Activated CD8-positive, alpha-beta T cell treated with anti-CD3 and anti-CD28 coated beads for 36 hours (primary cell): ENCODE results near the gene SPOPL. TPM values are rescaled to one million over a fixed set of nuclear protein-coding genes. Genes with fewer than 3 reads are reported as not detected.

Source experiments
- ATAC-seq: fragments of 200-7000 bp; cut with Tn5 transposase; one replicate; pipeline ENCODE4 v1.10.0; 2021; ENCODE audit warnings: mild to moderate bottlenecking, moderate library complexity
- CTCF ChIA-PET: fragments of 350-600 bp; sonication (Branson Sonifier 250); formaldehyde crosslinking; loops from one replicate; lab custom pipeline; 2021; ENCODE audit warnings: antibody characterized with exemption; lab: Charles Lee
- POLR2A ChIA-PET: fragments of 350-600 bp; sonication (Branson Sonifier 250); formaldehyde crosslinking; loops from one replicate; lab custom pipeline; 2021; ENCODE audit warnings: antibody characterized with exemption; lab: Charles Lee
- DNase-seq: peaks from one replicate; pipeline ENCODE4 v3.0.0-alpha.2; 2020
- H3K27ac Mint-ChIP-seq: one replicate; pipeline ENCODE4 v1.8.0; 2021; ENCODE audit warnings: mild to moderate bottlenecking, mixed read lengths
- H3K27me3 Mint-ChIP-seq: one replicate; pipeline ENCODE4 v1.8.0; 2021; ENCODE audit warnings: mixed read lengths
- H3K36me3 Mint-ChIP-seq: one replicate; pipeline ENCODE4 v1.8.0; 2021; ENCODE audit warnings: low read depth, mixed read lengths
- H3K4me1 Mint-ChIP-seq: one replicate; pipeline ENCODE4 v1.8.0; 2021; ENCODE audit warnings: low read depth, mixed read lengths
- H3K4me3 Mint-ChIP-seq: one replicate; pipeline ENCODE4 v1.8.0; 2021; ENCODE audit warnings: mild to moderate bottlenecking, moderate library complexity, mixed read lengths
- H3K9me3 Mint-ChIP-seq: one replicate; pipeline ENCODE4 v1.8.0; 2021; ENCODE audit warnings: mixed read lengths
- CTCF ChIP-seq: fragments of 200-600 bp; IDR thresholded peaks from one replicate; pipeline ENCODE4 v1.8.0; 2022; ENCODE audit warnings: antibody characterized with exemption, mild to moderate bottlenecking
- intact Hi-C: fragments of 100-400 bp; cut with micrococcal nuclease; formaldehyde crosslinking; loops from one replicate; pipeline ENCODE4 v1.10.0; 2022
- total RNA-seq, 2 experiments: library from RNA; stranded (reverse); gene quantifications; one replicate each; pipeline ENCODE4 v1.2.3, GENCODE V29; 2021

SPOPL gene
- total RNA-seq, 2 experiments from 2014 or later: 8.9 to 9.6 TPM

GRCh38 chr2:138564586-138565229, 63.1 kb downstream of the SPOPL start:
- Mint-ChIP-seq H3K9me3 (no peaks in the 10 kb centered on the region), H3K36me3 (peaks cover 29% of the 10 kb centered on the region)
- CTCF ChIA-PET: no interaction called here

GRCh38 chr2:138565230-138565598, 63.6 kb downstream of the SPOPL start:
- H3K9me3 Mint-ChIP-seq: no peaks in the 10 kb centered on the region
- intact Hi-C loops: no loop called here

More at GRCh38 chr2:138564586-138565229, 63.1 kb downstream of the SPOPL start:
- ATAC-seq (no peak), DNase-seq (no peak)
- Mint-ChIP-seq H3K4me1 (no peaks in the 10 kb centered on the region), H3K27me3 (no peaks in the 10 kb centered on the region), H3K4me3 (no peak overlapping the region), H3K27ac (no peak overlapping the region)
- TF ChIP-seq CTCF: no peak
- intact Hi-C loops: no loop called here
- POLR2A ChIA-PET: no interaction called here

GRCh38 chr2:138572318-138572717, 70.7 kb downstream of the SPOPL start:
- intact Hi-C loops: no loop called here
- Mint-ChIP-seq H3K4me3 (no peak overlapping the region), H3K27ac (no peak overlapping the region), H3K9me3 (peaks cover 3% of the 10 kb centered on the region), H3K4me1 (no peaks in the 10 kb centered on the region), H3K36me3 (peaks cover 33% of the 10 kb centered on the region), H3K27me3 (no peaks in the 10 kb centered on the region)
- ATAC-seq: no peak
- CTCF ChIA-PET: no interaction called here
- no peak for DNase-seq
- POLR2A ChIA-PET: no interaction called here
- no peak for TF ChIP-seq CTCF

More at GRCh38 chr2:138565230-138565598, 63.6 kb downstream of the SPOPL start:
- H3K4me3 Mint-ChIP-seq: no peak overlapping the region
- H3K27ac Mint-ChIP-seq: no peak overlapping the region
- no peak for TF ChIP-seq CTCF
- ChIA-PET CTCF (no interaction called here), POLR2A (no interaction called here)
- H3K27me3 Mint-ChIP-seq: no peaks in the 10 kb centered on the region
- peaks cover 30% of the 10 kb centered on the region for H3K36me3 Mint-ChIP-seq
- ATAC-seq (no peak), DNase-seq (no peak)
- H3K4me1 Mint-ChIP-seq: no peaks in the 10 kb centered on the region

GRCh38 chr2:138577066-138577465, 75.5 kb downstream of the SPOPL start:
- intact Hi-C loops: no loop called here
- H3K9me3 Mint-ChIP-seq: peaks cover 8% of the 10 kb centered on the region
- no peaks in the 10 kb centered on the region for H3K27me3 Mint-ChIP-seq
- H3K27ac Mint-ChIP-seq: no peak overlapping the region
- ChIA-PET POLR2A (no interaction called here), CTCF (no interaction called here)
- no peak for DNase-seq
- TF ChIP-seq CTCF: no peak
- no peaks in the 10 kb centered on the region for H3K4me1 Mint-ChIP-seq
- peaks cover 39% of the 10 kb centered on the region for H3K36me3 Mint-ChIP-seq
- no peak for ATAC-seq
- no peak overlapping the region for H3K4me3 Mint-ChIP-seq

GRCh38 chr2:138579556-138579955, 78.0 kb downstream of the SPOPL start:
- H3K36me3 Mint-ChIP-seq: peaks cover 31% of the 10 kb centered on the region
- H3K27ac Mint-ChIP-seq: no peak overlapping the region

More at GRCh38 chr2:138579556-138579955, 78.0 kb downstream of the SPOPL start:
- TF ChIP-seq CTCF: no peak
- Mint-ChIP-seq H3K9me3 (peaks cover 8% of the 10 kb centered on the region), H3K4me1 (no peaks in the 10 kb centered on the region), H3K27me3 (no peaks in the 10 kb centered on the region), H3K4me3 (no peak overlapping the region)
- CTCF ChIA-PET: no interaction called here
- intact Hi-C loops: no loop called here
- DNase-seq: no peak
- no peak for ATAC-seq
- POLR2A ChIA-PET: no interaction called here
